HL-60 (cell line): Measurements from ENCODE around the gene AKAP6.

Source experiments
- DNase-seq, 2 experiments: peaks; one replicate each; pipeline ENCODE4 v3.0.0-alpha.2; 2010 to 2020; ENCODE audit warnings: low read depth in 1 of 2, low spot score in 1 of 2
- H3K27ac ChIP-seq: fragments of 250-450 bp; sonication (Bioruptor Pico); replicated peaks from 2 replicates; pipeline ENCODE4 v1.5.1; 2020; ENCODE audit warnings: mild to moderate bottlenecking, moderate library complexity
- H3K27me3 ChIP-seq: fragments of 250-450 bp; sonication (Bioruptor Pico); 2 replicates; pipeline ENCODE4 v1.5.1; 2021; ENCODE audit warnings: mild to moderate bottlenecking, moderate library complexity; ENCODE audit not compliant: insufficient read depth, poor library complexity, severe bottlenecking
- H3K4me3 ChIP-seq: replicated peaks from 2 replicates; pipeline ENCODE4 v1.5.1; 2011; ENCODE audit warnings: mild to moderate bottlenecking, control low read depth, low read length; ENCODE audit not compliant: insufficient read depth
- CTCF ChIP-seq: IDR thresholded peaks from one replicate; pipeline ENCODE4 v1.5.1; 2011; ENCODE audit warnings: low read length, control low read depth, inconsistent platforms; ENCODE audit not compliant: insufficient read depth
- GABPA ChIP-seq: IDR thresholded peaks from 2 replicates; pipeline ENCODE4 v1.6.1; 2012; ENCODE audit warnings: low read depth
- POLR2AphosphoS5 ChIP-seq: IDR thresholded peaks from 2 replicates; pipeline ENCODE4 v1.6.1; 2012; ENCODE audit warnings: low read depth
- SPI1 ChIP-seq: IDR thresholded peaks from 2 replicates; pipeline ENCODE4 v1.6.1; 2012; ENCODE audit warnings: low read depth, mild to moderate bottlenecking, borderline replicate concordance
- TF ChIP-seq, protein P1 (sequence below): IDR thresholded peaks from 2 replicates; pipeline ENCODE4 v1.6.1; 2012; ENCODE audit warnings: low read depth; ENCODE audit not compliant: insufficient replicate concordance

Gene AKAP6

GRCh38 chr14:32306549-32306948 is 22.5 kb upstream of the AKAP6 start:
- TF ChIP-seq POLR2AphosphoS5 (no peak), GABPA (no peak), CTCF (no peak), SPI1 (no peak)
- TF ChIP-seq, protein P1, sequence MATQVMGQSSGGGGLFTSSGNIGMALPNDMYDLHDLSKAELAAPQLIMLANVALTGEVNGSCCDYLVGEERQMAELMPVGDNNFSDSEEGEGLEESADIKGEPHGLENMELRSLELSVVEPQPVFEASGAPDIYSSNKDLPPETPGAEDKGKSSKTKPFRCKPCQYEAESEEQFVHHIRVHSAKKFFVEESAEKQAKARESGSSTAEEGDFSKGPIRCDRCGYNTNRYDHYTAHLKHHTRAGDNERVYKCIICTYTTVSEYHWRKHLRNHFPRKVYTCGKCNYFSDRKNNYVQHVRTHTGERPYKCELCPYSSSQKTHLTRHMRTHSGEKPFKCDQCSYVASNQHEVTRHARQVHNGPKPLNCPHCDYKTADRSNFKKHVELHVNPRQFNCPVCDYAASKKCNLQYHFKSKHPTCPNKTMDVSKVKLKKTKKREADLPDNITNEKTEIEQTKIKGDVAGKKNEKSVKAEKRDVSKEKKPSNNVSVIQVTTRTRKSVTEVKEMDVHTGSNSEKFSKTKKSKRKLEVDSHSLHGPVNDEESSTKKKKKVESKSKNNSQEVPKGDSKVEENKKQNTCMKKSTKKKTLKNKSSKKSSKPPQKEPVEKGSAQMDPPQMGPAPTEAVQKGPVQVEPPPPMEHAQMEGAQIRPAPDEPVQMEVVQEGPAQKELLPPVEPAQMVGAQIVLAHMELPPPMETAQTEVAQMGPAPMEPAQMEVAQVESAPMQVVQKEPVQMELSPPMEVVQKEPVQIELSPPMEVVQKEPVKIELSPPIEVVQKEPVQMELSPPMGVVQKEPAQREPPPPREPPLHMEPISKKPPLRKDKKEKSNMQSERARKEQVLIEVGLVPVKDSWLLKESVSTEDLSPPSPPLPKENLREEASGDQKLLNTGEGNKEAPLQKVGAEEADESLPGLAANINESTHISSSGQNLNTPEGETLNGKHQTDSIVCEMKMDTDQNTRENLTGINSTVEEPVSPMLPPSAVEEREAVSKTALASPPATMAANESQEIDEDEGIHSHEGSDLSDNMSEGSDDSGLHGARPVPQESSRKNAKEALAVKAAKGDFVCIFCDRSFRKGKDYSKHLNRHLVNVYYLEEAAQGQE = no peak
- H3K27me3 ChIP-seq = no peaks in the 10 kb centered on the region
- H3K4me3 ChIP-seq = no peak overlapping the region
- DNase-seq = no peak
- H3K27ac ChIP-seq = no peak overlapping the region

DNA sequence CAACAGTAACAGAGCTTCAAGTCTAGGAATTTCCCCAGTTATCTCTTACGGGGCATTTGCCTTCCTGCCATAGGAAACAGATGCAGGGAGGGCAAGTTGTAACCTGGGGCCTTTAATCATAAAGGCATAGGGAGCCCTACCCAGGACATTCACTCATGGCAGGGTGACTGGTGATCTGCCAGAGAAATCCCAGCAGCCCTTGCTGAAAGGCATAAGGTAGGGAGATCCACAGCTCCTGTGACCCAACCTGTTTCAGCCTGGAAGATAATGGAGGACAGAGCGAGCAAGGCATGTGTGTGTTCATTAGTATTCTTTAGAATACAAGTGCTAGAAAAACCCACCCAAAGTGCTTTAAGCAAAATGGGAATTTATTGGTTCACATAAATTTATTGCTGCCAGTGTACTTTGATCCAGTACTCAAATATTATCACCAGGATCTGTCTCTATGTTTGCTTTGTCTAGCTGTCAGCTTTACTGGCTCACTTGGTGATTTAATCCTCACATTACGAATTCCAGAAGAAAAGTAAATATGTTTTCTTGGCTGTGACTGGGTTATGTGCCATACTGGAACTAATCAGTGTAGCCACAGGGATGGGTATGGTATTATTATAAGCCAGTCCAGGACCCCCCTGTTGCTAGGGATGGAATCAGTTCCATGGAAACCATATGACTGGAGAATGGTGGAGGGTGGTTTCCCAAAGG is 21.1 kb upstream of the AKAP6 start:
- Histone ChIP-seq H3K27ac (no peak overlapping the region), H3K4me3 (no peak overlapping the region), H3K27me3 (no peaks in the 10 kb centered on the region)
- TF ChIP-seq, protein P1 = no peak
- no peak for TF ChIP-seq POLR2AphosphoS5
- no peak for TF ChIP-seq CTCF
- no peak for TF ChIP-seq GABPA
- no peak for DNase-seq

DNA sequence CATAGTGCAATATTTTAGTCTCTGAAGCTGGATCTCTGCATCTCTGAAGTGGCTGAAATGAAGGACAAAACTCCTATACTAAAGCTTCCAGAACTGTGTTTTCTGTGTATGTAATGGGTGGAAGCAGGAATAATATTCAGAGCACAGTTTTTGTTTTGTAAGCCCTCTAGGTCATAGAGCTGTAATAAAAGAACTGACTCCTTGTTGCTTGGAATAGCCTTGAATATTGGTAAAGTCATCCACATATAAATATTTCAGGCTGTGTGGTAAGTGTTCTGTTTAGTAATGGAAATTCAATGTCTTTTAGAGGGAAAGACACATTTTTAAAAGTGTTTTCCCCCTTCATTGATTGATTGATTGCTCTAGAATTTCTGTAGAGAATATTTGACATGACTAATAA is 18.2 kb upstream of the AKAP6 start:
- TF ChIP-seq SPI1 (no peak), POLR2AphosphoS5 (no peak)
- TF ChIP-seq, protein P1 = no peak
- Histone ChIP-seq H3K4me3 (no peak overlapping the region), H3K27me3 (no peaks in the 10 kb centered on the region), H3K27ac (no peak overlapping the region)
- no peak for DNase-seq
